Measurements from ENCODE around the gene ATRNL1.

DNA sequence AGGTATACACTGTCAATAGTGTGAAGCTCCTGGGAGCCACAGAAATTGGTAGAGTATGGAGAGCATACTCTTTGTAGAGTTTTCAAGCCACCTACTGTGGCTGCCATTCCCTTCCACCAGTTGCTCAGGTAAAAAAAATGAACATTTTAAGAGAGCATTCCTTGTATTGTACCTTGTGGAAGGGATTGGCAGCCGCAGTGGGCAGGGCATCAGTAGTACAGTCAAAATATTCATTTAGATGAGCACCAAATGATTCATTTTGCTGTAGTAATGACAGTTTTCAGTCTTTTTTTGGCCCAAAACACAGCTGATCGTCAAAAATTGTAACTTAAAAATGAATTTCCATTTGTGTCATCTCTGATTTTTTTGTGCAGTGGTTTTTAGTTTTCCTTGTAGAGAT lies 304.9 kb downstream of the ATRNL1 start:
- TF ChIP-seq, protein P1, sequence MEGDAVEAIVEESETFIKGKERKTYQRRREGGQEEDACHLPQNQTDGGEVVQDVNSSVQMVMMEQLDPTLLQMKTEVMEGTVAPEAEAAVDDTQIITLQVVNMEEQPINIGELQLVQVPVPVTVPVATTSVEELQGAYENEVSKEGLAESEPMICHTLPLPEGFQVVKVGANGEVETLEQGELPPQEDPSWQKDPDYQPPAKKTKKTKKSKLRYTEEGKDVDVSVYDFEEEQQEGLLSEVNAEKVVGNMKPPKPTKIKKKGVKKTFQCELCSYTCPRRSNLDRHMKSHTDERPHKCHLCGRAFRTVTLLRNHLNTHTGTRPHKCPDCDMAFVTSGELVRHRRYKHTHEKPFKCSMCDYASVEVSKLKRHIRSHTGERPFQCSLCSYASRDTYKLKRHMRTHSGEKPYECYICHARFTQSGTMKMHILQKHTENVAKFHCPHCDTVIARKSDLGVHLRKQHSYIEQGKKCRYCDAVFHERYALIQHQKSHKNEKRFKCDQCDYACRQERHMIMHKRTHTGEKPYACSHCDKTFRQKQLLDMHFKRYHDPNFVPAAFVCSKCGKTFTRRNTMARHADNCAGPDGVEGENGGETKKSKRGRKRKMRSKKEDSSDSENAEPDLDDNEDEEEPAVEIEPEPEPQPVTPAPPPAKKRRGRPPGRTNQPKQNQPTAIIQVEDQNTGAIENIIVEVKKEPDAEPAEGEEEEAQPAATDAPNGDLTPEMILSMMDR (IDR thresholded peaks at IDR 0.05; ENCODE audit: low read depth, low read length) = no peak
- no peak for TF ChIP-seq EZH2phosphoT487 (IDR thresholded peaks at IDR 0.05; ENCODE audit: low read depth)
